ENCODE results near the gene TMEM219.

The TMEM219 gene

GRCh38 chr16:29961479-29962343 is at the start of gene TMEM219 (continued):
- no peak for TF ChIP-seq ZNF155 (tag by site-specific recombination; IDR thresholded peaks at IDR 0.05)
- TF ChIP-seq ZNF610 (tag by site-specific recombination; IDR thresholded peaks at IDR 0.05; ENCODE audit: borderline replicate concordance) = peak; percentile 23; the same call in 1 of the 2 replicates
- TF ChIP-seq ZNF10 (tag by site-specific recombination; IDR thresholded peaks at IDR 0.05) = no peak
- no peak for TF ChIP-seq ZNF791 (tag by site-specific recombination; IDR thresholded peaks at IDR 0.05)
- no peak for TF ChIP-seq ZNF580 (tag by site-specific recombination; IDR thresholded peaks at IDR 0.05)
- TF ChIP-seq ZNF600 (tag by site-specific recombination; IDR thresholded peaks at IDR 0.05) = peak; percentile 91
- TF ChIP-seq ZNF311 (tag by site-specific recombination; IDR thresholded peaks at IDR 0.05; ENCODE audit: borderline replicate concordance) = no peak
- no peak for TF ChIP-seq BCL11B (tag by site-specific recombination; IDR thresholded peaks at IDR 0.05; ENCODE audit: low read depth)
- TF ChIP-seq HIC1 (tag by site-specific recombination; IDR thresholded peaks at IDR 0.05) = no peak
- TF ChIP-seq ZNF645 (tag by site-specific recombination; IDR thresholded peaks at IDR 0.05) = 0 out of 2 replicates have a peak, but pooled peaks have one; percentile 22
- peak; percentile 86 for TF ChIP-seq IKZF3 (tag by site-specific recombination; IDR thresholded peaks at IDR 0.05)
- TF ChIP-seq ATF2 (tag by site-specific recombination; IDR thresholded peaks at IDR 0.05; ENCODE audit: low read depth) = no peak
- peak; percentile 85 for TF ChIP-seq ZEB2 (tag by site-specific recombination; IDR thresholded peaks at IDR 0.05)
- TF ChIP-seq ZNF223 (tag by site-specific recombination; IDR thresholded peaks at IDR 0.05) = no peak
- TF ChIP-seq ZNF16 (tag by site-specific recombination; IDR thresholded peaks at IDR 0.05; ENCODE audit: low read depth) = no peak
- 0 out of 2 replicates have a peak, but pooled peaks have one; percentile 8 for TF ChIP-seq OSR2 (tag by site-specific recombination; IDR thresholded peaks at IDR 0.05)
- no peak for TF ChIP-seq ZNF670 (tag by site-specific recombination; IDR thresholded peaks at IDR 0.05; ENCODE audit: low read depth)
- no peak for TF ChIP-seq ZNF140 (tag by site-specific recombination; IDR thresholded peaks at IDR 0.05)
- TF ChIP-seq ZNF416 (tag by site-specific recombination; IDR thresholded peaks at IDR 0.05) = no peak
- no peak for TF ChIP-seq ZNF76 (tag by site-specific recombination; IDR thresholded peaks at IDR 0.05; ENCODE audit: borderline replicate concordance, low read depth)
- TF ChIP-seq ZSCAN16 (tag by site-specific recombination; IDR thresholded peaks at IDR 0.05) = no peak
- peak; percentile 84 for TF ChIP-seq GLIS2 (tag by site-specific recombination; IDR thresholded peaks at IDR 0.05)
- TF ChIP-seq HOXD13 (CRISPR knock-in tag; IDR thresholded peaks at IDR 0.05; ENCODE audit: borderline replicate concordance) = no peak
- no peak for TF ChIP-seq MYNN (tag by site-specific recombination; IDR thresholded peaks at IDR 0.05; ENCODE audit: borderline replicate concordance)
- TF ChIP-seq FEZF1 (tag by site-specific recombination; IDR thresholded peaks at IDR 0.05) = no peak
- no peak for TF ChIP-seq WT1 (tag by site-specific recombination; IDR thresholded peaks at IDR 0.05)
- no peak; the same call in 1 of the 2 replicates for TF ChIP-seq ELK4 (IDR thresholded peaks at IDR 0.05; ENCODE audit: borderline replicate concordance, low read depth, low read length)
- TF ChIP-seq HOXA7 (CRISPR knock-in tag; IDR thresholded peaks at IDR 0.05; ENCODE audit: borderline replicate concordance) = no peak
- no peak for TF ChIP-seq ZNF248 (tag by site-specific recombination; IDR thresholded peaks at IDR 0.05)
- TF ChIP-seq REST (tag by site-specific recombination; IDR thresholded peaks at IDR 0.05) = peak; percentile 32; the same call in 1 of the 2 replicates
- no peak for TF ChIP-seq ZNF433 (tag by site-specific recombination; IDR thresholded peaks at IDR 0.05; ENCODE audit: low read depth)

Data from HEK293 (cell line).